Measurements from ENCODE around the gene DIAPH3.

Gene DIAPH3

GRCh38 chr13:59883885-59884284, 279.8 kb downstream of the DIAPH3 start:
- Histone ChIP-seq H3K9ac (ENCODE audit: low read length) (no peak overlapping the region), H3K4me2 (ENCODE audit: low read length) (no peak overlapping the region), H3K27me3 (ENCODE audit: low read depth, low read length) (no peaks in the 10 kb centered on the region), H3K79me2 (ENCODE audit: low read length) (no peaks in the 10 kb centered on the region), H4K20me1 (ENCODE audit: insufficient read depth, low read length) (no peaks in the 10 kb centered on the region), H3K27ac (ENCODE audit: low read length) (no peak overlapping the region), H3K36me3 (replicated peaks; ENCODE audit: low read depth, low read length) (peaks cover 5% of the 10 kb centered on the region), H3K9me3 (ENCODE audit: insufficient read depth, low read length) (no peaks in the 10 kb centered on the region), H3K4me1 (ENCODE audit: low read length) (no peaks in the 10 kb centered on the region), H2AFZ (ENCODE audit: low read depth, low read length) (no peak overlapping the region), H3K4me3 (ENCODE audit: low read length) (no peak overlapping the region)
- TF ChIP-seq EZH2phosphoT487 (IDR thresholded peaks at IDR 0.05; ENCODE audit: low read depth) (no peak), CTCF (IDR thresholded peaks at IDR 0.05; ENCODE audit: low read depth, low read length) (no peak)

- no peak overlapping the region for H2AFZ ChIP-seq (ENCODE audit: low read depth, low read length)
- H3K27ac ChIP-seq (ENCODE audit: low read length), result no peak overlapping the region
- H3K79me2 ChIP-seq (ENCODE audit: low read length), result no peaks in the 10 kb centered on the region
- no peaks in the 10 kb centered on the region for H3K4me1 ChIP-seq (ENCODE audit: low read length)
- H3K9ac ChIP-seq (ENCODE audit: low read length), result no peak overlapping the region
- no peak for TF ChIP-seq CTCF (IDR thresholded peaks at IDR 0.05; ENCODE audit: low read depth, low read length)
- no peak for TF ChIP-seq EZH2phosphoT487 (IDR thresholded peaks at IDR 0.05; ENCODE audit: low read depth)
- no peaks in the 10 kb centered on the region for H4K20me1 ChIP-seq (ENCODE audit: insufficient read depth, low read length)
- peaks cover 11% of the 10 kb centered on the region for H3K36me3 ChIP-seq (replicated peaks; ENCODE audit: low read depth, low read length)
- no peaks in the 10 kb centered on the region for H3K27me3 ChIP-seq (ENCODE audit: low read depth, low read length)
- H3K4me2 ChIP-seq (ENCODE audit: low read length), result no peak overlapping the region
- no peaks in the 10 kb centered on the region for H3K9me3 ChIP-seq (ENCODE audit: insufficient read depth, low read length)
- no peak overlapping the region for H3K4me3 ChIP-seq (ENCODE audit: low read length)
Observed at GRCh38 chr13:59880468-59880867, 283.3 kb downstream of the DIAPH3 start.

GRCh38 chr13:59879281-59879680, 284.4 kb downstream of the DIAPH3 start:
- H3K9ac ChIP-seq (ENCODE audit: low read length), result no peak overlapping the region
- H3K4me2 ChIP-seq (ENCODE audit: low read length), result no peak overlapping the region
- H3K4me1 ChIP-seq (ENCODE audit: low read length), result no peaks in the 10 kb centered on the region
- H3K27me3 ChIP-seq (ENCODE audit: low read depth, low read length), result no peaks in the 10 kb centered on the region
- H3K9me3 ChIP-seq (ENCODE audit: insufficient read depth, low read length), result no peaks in the 10 kb centered on the region
- no peak overlapping the region for H3K27ac ChIP-seq (ENCODE audit: low read length)
- H3K36me3 ChIP-seq (replicated peaks; ENCODE audit: low read depth, low read length), result peaks cover 11% of the 10 kb centered on the region
- TF ChIP-seq CTCF (IDR thresholded peaks at IDR 0.05; ENCODE audit: low read depth, low read length) (no peak), EZH2phosphoT487 (IDR thresholded peaks at IDR 0.05; ENCODE audit: low read depth) (no peak)
- H3K4me3 ChIP-seq (ENCODE audit: low read length), result no peak overlapping the region
- H2AFZ ChIP-seq (ENCODE audit: low read depth, low read length), result no peak overlapping the region
- H4K20me1 ChIP-seq (ENCODE audit: insufficient read depth, low read length), result no peaks in the 10 kb centered on the region
- H3K79me2 ChIP-seq (ENCODE audit: low read length), result no peaks in the 10 kb centered on the region

GRCh38 chr13:59877933-59878332, 285.8 kb downstream of the DIAPH3 start:
- peaks cover 11% of the 10 kb centered on the region for H3K36me3 ChIP-seq (replicated peaks; ENCODE audit: low read depth, low read length)
- no peaks in the 10 kb centered on the region for H4K20me1 ChIP-seq (ENCODE audit: insufficient read depth, low read length)
- no peak for TF ChIP-seq CTCF (IDR thresholded peaks at IDR 0.05; ENCODE audit: low read depth, low read length)
- TF ChIP-seq EZH2phosphoT487 (IDR thresholded peaks at IDR 0.05; ENCODE audit: low read depth), result no peak
- H3K27ac ChIP-seq (ENCODE audit: low read length), result no peak overlapping the region
- no peak overlapping the region for H3K4me3 ChIP-seq (ENCODE audit: low read length)
- no peaks in the 10 kb centered on the region for H3K79me2 ChIP-seq (ENCODE audit: low read length)
- no peaks in the 10 kb centered on the region for H3K27me3 ChIP-seq (ENCODE audit: low read depth, low read length)
- peaks cover 4% of the 10 kb centered on the region; the same call in 1 of the 2 replicates for H3K4me1 ChIP-seq (ENCODE audit: low read length)
- H3K9ac ChIP-seq (ENCODE audit: low read length), result no peak overlapping the region
- no peaks in the 10 kb centered on the region for H3K9me3 ChIP-seq (ENCODE audit: insufficient read depth, low read length)
- H3K4me2 ChIP-seq (ENCODE audit: low read length), result no peak overlapping the region
- H2AFZ ChIP-seq (ENCODE audit: low read depth, low read length), result no peak overlapping the region

All from OCI-LY3 (cell line).